ENCODE data around the gene TMPRSS9.

GRCh38 chr19:2315121-2315817, 44.8 kb upstream of the TMPRSS9 start:
- no peak for TF ChIP-seq EZH2 (IDR thresholded peaks at IDR 0.05; ENCODE audit: insufficient read depth, poor library complexity, severe bottlenecking)
- no peak for TF ChIP-seq EZH2phosphoT487 (IDR thresholded peaks at IDR 0.05; ENCODE audit: insufficient read depth, low read depth)

Measured in GM23248 (cell line).